Measurements from ENCODE around the gene SCG2. TPM values are rescaled to one million over a fixed set of nuclear protein-coding genes. Genes with fewer than 3 reads are reported as not detected.

The SCG2 gene
- total RNA-seq, 1 donor from 2014 or later: 0.35 TPM

- DNase-seq (no peak), ATAC-seq (ENCODE audit: low read depth) (no peak)
- intact Hi-C loops (cut with micrococcal nuclease): no loop called here
- TF ChIP-seq, protein P1, sequence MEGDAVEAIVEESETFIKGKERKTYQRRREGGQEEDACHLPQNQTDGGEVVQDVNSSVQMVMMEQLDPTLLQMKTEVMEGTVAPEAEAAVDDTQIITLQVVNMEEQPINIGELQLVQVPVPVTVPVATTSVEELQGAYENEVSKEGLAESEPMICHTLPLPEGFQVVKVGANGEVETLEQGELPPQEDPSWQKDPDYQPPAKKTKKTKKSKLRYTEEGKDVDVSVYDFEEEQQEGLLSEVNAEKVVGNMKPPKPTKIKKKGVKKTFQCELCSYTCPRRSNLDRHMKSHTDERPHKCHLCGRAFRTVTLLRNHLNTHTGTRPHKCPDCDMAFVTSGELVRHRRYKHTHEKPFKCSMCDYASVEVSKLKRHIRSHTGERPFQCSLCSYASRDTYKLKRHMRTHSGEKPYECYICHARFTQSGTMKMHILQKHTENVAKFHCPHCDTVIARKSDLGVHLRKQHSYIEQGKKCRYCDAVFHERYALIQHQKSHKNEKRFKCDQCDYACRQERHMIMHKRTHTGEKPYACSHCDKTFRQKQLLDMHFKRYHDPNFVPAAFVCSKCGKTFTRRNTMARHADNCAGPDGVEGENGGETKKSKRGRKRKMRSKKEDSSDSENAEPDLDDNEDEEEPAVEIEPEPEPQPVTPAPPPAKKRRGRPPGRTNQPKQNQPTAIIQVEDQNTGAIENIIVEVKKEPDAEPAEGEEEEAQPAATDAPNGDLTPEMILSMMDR (IDR thresholded peaks at IDR 0.05): no peak
- no peaks in the 10 kb centered on the region for H3K36me3 Mint-ChIP-seq (ENCODE audit: low read depth)
- H3K4me1 Mint-ChIP-seq: no peaks in the 10 kb centered on the region
- H3K9me3 Mint-ChIP-seq: peaks cover 6% of the 10 kb centered on the region
- no peak overlapping the region for H3K4me3 Mint-ChIP-seq
- no peak overlapping the region for H3K27ac Mint-ChIP-seq
- H3K27me3 Mint-ChIP-seq: no peaks in the 10 kb centered on the region
- CTCF ChIA-PET: no interaction called here
- POLR2A ChIA-PET: no interaction called here
These were observed 32.1 kb upstream of the SCG2 start for GRCh38 chr2:223634238-223634637.

- ChIA-PET POLR2A (no interaction called here), CTCF (no interaction called here)
- Mint-ChIP-seq H3K9me3 (peaks cover 2% of the 10 kb centered on the region), H3K27me3 (peaks cover under 1% of the 10 kb centered on the region), H3K27ac (no peak overlapping the region), H3K4me1 (no peaks in the 10 kb centered on the region), H3K36me3 (ENCODE audit: low read depth) (no peaks in the 10 kb centered on the region), H3K4me3 (no peak overlapping the region)
- TF ChIP-seq, protein P1 (IDR thresholded peaks at IDR 0.05): no peak
- no peak for DNase-seq
- no peak for ATAC-seq (ENCODE audit: low read depth)
- intact Hi-C loops (cut with micrococcal nuclease): no loop called here
These were observed 31.5 kb upstream of the SCG2 start for GRCh38 chr2:223633656-223634055.

DNA sequence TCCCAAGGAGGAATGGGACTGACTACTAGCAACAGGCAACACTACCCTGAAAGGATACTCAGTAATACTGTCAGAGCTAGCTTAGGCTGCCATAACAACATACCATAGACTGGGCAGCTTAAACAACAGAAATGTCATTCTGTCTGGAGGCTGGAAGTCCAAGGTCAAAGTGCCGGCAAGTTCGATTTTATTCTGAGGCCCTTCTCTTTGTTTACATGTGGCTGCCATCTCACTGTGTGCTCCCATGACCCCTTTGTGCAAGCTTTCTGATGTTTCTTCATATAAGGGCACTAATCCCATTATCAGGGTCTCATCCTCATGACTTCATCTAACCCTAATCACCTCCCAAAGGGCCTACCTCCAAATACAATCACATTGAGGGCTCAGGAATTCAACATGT is 30.7 kb upstream of the SCG2 start:
- ChIA-PET CTCF (no interaction called here), POLR2A (no interaction called here)
- DNase-seq (no peak), ATAC-seq (ENCODE audit: low read depth) (no peak)
- Mint-ChIP-seq H3K9me3 (peaks cover 2% of the 10 kb centered on the region), H3K36me3 (ENCODE audit: low read depth) (no peaks in the 10 kb centered on the region), H3K27me3 (peaks cover 3% of the 10 kb centered on the region), H3K4me3 (no peak overlapping the region), H3K27ac (no peak overlapping the region), H3K4me1 (no peaks in the 10 kb centered on the region)
- TF ChIP-seq, protein P1 (IDR thresholded peaks at IDR 0.05): no peak
- intact Hi-C loops (cut with micrococcal nuclease): no loop called here

GRCh38 chr2:223626716-223627115 is 24.6 kb upstream of the SCG2 start:
- TF ChIP-seq, protein P1 (IDR thresholded peaks at IDR 0.05): no peak
- POLR2A ChIA-PET: no interaction called here
- ATAC-seq (ENCODE audit: low read depth): no peak

DNA sequence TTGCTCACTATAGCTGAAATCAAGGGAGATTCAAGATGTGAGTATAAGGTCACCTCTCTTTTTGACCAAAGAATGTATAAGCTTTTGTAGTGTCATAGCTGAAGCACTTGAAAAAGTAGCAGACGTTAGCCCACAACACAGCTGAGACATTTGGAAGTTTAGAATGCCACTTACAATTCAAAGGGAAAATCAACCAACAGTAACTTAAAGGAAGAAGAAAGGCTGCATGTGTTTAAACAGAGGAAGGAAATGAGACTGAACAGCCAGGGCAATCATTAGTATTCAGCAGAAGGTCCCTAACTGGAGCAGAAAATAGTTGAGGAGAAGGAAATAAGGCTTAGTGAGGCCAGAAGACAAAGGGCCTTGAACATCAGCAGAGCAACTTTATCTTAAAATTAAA is 23.5 kb upstream of the SCG2 start:
- no peaks in the 10 kb centered on the region for H3K4me1 Mint-ChIP-seq
- peaks cover 5% of the 10 kb centered on the region for H3K27me3 Mint-ChIP-seq
- intact Hi-C loops (cut with micrococcal nuclease): no loop called here
- ChIA-PET POLR2A (no interaction called here), CTCF (no interaction called here)
- H3K4me3 Mint-ChIP-seq: no peak overlapping the region
- TF ChIP-seq, protein P1 (IDR thresholded peaks at IDR 0.05): no peak
- no peak overlapping the region for H3K27ac Mint-ChIP-seq
- ATAC-seq (ENCODE audit: low read depth) (no peak), DNase-seq (no peak)
- H3K36me3 Mint-ChIP-seq (ENCODE audit: low read depth): no peaks in the 10 kb centered on the region
- no peaks in the 10 kb centered on the region for H3K9me3 Mint-ChIP-seq

More at GRCh38 chr2:223626716-223627115, 24.6 kb upstream of the SCG2 start:
- no peak overlapping the region for H3K27ac Mint-ChIP-seq
- H3K36me3 Mint-ChIP-seq (ENCODE audit: low read depth): no peaks in the 10 kb centered on the region
- H3K4me3 Mint-ChIP-seq: no peak overlapping the region
- peaks cover 2% of the 10 kb centered on the region for H3K9me3 Mint-ChIP-seq
- no peak for DNase-seq
- CTCF ChIA-PET: no interaction called here
- intact Hi-C loops (cut with micrococcal nuclease): no loop called here
- peaks cover 5% of the 10 kb centered on the region for H3K27me3 Mint-ChIP-seq
- H3K4me1 Mint-ChIP-seq: no peaks in the 10 kb centered on the region
